ENCODE measurements around the gene PRKAA2.

Gene PRKAA2

DNA sequence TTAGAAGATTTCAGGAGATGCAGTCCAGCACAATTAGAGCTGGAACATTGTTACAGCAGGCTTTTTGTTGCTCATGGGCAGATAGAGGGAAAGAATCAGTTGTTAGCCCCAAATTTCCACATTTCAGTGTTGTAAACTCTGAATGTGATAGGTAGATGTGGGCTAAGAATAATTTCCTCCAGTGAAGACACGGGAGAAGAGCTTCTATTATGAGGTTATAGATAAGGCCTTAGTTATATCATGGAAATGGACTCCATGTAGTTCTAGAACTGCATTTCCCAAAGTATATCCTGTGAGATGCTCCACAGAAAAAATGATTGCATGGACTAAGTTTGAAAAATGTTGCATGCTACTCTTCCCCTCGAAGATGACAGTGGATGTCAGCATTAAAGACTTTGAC, 64.9 kb downstream of the PRKAA2 start:
- ChIA-PET CTCF (interaction anchor here (0.8 to 2.6 kb wide), 8 partner anchors 8 to 1426 kb away, joined by 3 to 20 read pairs (median 5); no protein-coding TSS in a partner anchor), POLR2A (no interaction called here)
- no peak for DNase-seq (ENCODE audit: extremely low spot score)
- TF ChIP-seq, protein P1, sequence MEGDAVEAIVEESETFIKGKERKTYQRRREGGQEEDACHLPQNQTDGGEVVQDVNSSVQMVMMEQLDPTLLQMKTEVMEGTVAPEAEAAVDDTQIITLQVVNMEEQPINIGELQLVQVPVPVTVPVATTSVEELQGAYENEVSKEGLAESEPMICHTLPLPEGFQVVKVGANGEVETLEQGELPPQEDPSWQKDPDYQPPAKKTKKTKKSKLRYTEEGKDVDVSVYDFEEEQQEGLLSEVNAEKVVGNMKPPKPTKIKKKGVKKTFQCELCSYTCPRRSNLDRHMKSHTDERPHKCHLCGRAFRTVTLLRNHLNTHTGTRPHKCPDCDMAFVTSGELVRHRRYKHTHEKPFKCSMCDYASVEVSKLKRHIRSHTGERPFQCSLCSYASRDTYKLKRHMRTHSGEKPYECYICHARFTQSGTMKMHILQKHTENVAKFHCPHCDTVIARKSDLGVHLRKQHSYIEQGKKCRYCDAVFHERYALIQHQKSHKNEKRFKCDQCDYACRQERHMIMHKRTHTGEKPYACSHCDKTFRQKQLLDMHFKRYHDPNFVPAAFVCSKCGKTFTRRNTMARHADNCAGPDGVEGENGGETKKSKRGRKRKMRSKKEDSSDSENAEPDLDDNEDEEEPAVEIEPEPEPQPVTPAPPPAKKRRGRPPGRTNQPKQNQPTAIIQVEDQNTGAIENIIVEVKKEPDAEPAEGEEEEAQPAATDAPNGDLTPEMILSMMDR (IDR thresholded peaks at IDR 0.05; ENCODE audit: control extremely low read depth, extremely low read depth, low read depth, missing control alignments) = no peak

DNA sequence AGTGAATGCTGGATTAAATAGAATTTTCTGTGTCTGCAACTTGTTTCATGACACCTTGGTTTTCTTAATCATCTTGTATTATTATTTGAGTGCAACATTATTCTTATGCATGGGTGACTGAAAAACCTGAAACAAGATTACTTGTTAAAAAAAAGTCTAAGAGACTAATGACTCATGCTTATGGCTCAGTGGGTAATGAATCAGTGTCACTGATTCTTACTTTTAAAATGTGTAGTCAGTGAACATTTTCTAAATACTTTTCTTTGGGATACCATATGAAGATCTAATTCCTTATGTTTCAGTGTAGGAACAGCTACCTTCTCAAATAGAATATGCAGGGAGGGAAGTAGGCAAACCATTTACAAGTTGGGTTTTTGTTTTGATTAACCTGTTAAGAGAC, 65.5 kb downstream of the PRKAA2 start:
- ChIA-PET POLR2A (no interaction called here), CTCF (interaction anchor here (1.2 to 2.6 kb wide), 5 partner anchors 8 to 1423 kb away, joined by 3 to 20 read pairs (median 6); no protein-coding TSS in a partner anchor)
- TF ChIP-seq, protein P1 (IDR thresholded peaks at IDR 0.05; ENCODE audit: control extremely low read depth, extremely low read depth, low read depth, missing control alignments) = no peak
- DNase-seq (ENCODE audit: extremely low spot score) = no peak

DNA sequence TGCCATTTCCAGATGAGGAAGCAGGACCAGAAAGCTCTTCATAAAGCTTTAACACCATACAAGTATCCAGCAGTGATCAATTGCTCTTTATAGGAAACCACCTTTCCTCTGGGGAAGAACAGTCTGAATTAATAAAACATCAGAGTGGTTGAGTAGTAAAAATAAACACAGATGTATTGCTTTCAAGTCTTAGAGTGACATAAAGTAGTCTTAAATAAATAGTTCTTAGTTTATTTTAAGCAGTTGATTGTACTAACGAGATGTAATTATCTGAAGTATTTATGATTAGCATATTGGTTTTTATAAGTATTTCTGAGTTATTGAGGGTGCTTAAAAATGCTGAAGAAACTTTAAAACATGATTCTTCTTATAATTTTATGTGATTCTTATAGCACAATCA, 67.0 kb downstream of the PRKAA2 start:
- CTCF ChIA-PET = no interaction called here
- TF ChIP-seq, protein P1 (IDR thresholded peaks at IDR 0.05; ENCODE audit: control extremely low read depth, extremely low read depth, low read depth, missing control alignments) = no peak
- no peak for DNase-seq (ENCODE audit: extremely low spot score)
- POLR2A ChIA-PET = no interaction called here

DNA sequence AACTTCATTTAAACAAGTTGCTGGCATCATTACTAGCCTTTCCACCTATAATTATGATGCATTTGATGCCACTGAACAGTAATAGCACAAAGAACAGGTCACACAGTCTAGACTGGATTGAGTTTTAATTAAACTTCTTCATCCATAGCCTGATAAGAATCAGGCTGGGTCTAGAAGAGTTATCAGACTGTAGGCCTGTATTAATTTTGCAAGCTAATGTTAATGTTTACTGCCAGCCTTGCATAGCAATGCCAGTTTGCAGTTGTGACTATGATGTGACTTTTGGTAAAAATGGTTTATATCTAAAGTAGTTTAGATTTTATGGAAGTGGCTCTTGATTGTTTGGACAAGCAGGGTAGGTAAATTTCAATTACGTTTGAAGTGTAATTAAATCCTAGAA, 68.0 kb downstream of the PRKAA2 start:
- no peak for DNase-seq (ENCODE audit: extremely low spot score)
- POLR2A ChIA-PET = no interaction called here
- CTCF ChIA-PET = no interaction called here
- TF ChIP-seq, protein P1 (IDR thresholded peaks at IDR 0.05; ENCODE audit: control extremely low read depth, extremely low read depth, low read depth, missing control alignments) = no peak

DNA sequence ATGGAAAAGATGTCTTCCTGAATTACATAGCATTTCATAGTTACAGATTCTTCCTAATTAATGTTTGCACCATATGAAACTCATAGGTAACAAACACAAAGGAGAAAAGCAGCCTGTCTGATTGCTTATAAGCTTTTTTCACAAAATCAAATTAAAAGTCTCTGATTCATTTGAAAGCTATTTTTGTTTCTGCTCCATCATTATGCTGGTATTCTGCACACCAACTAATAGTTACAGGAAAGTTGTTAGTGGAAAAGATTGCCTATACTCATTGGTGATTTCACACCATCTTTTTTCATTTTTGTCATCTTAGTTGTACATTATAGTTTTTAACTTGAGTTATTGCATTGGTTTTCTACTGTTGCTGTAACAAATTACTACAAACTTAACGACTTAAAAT, 70.0 kb downstream of the PRKAA2 start:
- POLR2A ChIA-PET = no interaction called here
- TF ChIP-seq, protein P1 (IDR thresholded peaks at IDR 0.05; ENCODE audit: control extremely low read depth, extremely low read depth, low read depth, missing control alignments) = no peak
- CTCF ChIA-PET = no interaction called here
- no peak for DNase-seq (ENCODE audit: extremely low spot score)

DNA sequence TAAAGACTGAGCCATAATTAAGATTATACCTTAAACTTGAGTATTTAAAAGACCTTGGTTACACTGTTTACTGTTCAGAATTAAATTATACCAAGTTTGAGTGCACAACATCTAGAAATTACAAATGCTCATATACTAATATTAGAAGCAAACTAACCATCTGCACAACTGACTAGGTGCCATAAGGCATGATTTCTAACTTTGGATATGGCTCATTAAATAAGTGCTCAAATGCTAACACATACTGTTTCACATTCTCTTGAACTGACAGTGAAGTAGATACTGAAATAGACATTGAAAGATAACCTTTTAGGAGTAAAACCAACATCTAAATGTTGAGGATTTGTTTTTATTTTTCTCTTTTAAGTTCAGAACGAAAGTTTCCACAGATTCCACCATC, 74.1 kb downstream of the PRKAA2 start:
- no peak for DNase-seq (ENCODE audit: extremely low spot score)
- POLR2A ChIA-PET = no interaction called here
- TF ChIP-seq, protein P1 (IDR thresholded peaks at IDR 0.05; ENCODE audit: control extremely low read depth, extremely low read depth, low read depth, missing control alignments) = no peak
- CTCF ChIA-PET = no interaction called here

DNA sequence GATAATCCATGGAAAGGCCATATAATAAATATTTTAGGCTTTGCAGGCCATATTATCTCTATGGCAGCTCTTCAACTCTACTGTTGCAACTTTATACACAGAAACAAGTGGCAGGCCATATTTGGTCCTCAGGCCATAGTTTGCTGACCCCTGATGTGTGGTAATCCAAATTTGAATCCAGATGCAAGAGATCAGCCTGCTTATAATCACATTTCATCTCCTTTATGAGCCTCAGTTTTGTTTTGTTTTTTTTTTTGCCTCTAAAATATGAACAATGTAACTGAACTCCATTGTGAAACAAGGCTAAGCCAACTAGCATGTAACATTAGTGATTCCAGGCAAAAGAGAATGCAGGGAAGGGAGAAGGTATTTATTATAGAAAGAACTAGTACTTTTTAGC, 81.6 kb downstream of the PRKAA2 start:
- CTCF ChIA-PET = no interaction called here
- TF ChIP-seq, protein P1 (IDR thresholded peaks at IDR 0.05; ENCODE audit: control extremely low read depth, extremely low read depth, low read depth, missing control alignments) = no peak
- POLR2A ChIA-PET = no interaction called here
- DNase-seq (ENCODE audit: extremely low spot score) = no peak
